ENCODE measurements around the gene PRTFDC1. TPM values are rescaled to one million over a fixed set of nuclear protein-coding genes. Genes with fewer than 3 reads are reported as not detected.
A peak's percentile ranks its signal among the peaks of the same experiment; 100 is the strongest.

PRTFDC1 gene
- total and polyA plus RNA-seq, 2 donors (not counting 3 experiments of a cell fraction or from before 2014, with no cell fraction given), result 22.0 to 27.0 TPM

DNA sequence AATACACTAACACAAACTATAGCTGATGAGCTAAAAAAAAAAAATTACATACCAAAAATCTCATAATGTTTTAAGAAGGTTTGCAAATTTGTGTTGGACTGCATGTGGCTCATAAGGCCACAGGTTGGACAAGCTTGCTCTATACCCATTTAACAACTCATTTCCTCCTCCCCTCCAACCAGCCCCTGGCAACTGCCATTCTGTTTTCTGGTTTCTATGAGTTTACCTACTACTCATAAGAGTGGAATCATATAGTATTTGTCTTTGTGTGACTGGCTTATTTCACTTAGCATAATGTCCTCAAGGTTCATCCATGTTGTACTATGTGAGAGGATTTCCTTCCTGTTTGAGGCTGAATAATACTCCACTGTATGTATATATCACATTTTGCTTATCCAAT lies 128.3 kb downstream of the PRTFDC1 start:
- H2AFZ ChIP-seq (ENCODE audit: low read depth, low read length), result no peak overlapping the region
- no peak overlapping the region for H3K4me3 ChIP-seq (replicated peaks in 1 of 3; ENCODE audit: insufficient read depth in 1 of 3, low read depth in 1 of 3, low read length in 3 of 3)
- H3K79me2 ChIP-seq (ENCODE audit: control insufficient read depth, insufficient read depth, low read length), result no peaks in the 10 kb centered on the region
- no peak overlapping the region for H3K9ac ChIP-seq (replicated peaks; ENCODE audit: extremely low read depth, insufficient read depth, low read length)
- no peaks in the 10 kb centered on the region for H4K20me1 ChIP-seq (replicated peaks; ENCODE audit: control insufficient read depth, extremely low read depth, insufficient read depth, low read length)
- H3K27me3 ChIP-seq (ENCODE audit: control insufficient read depth in 2 of 2, insufficient read depth in 2 of 2, low read length in 2 of 2), result no peaks in the 10 kb centered on the region
- no peaks in the 10 kb centered on the region for H3K9me3 ChIP-seq (replicated peaks; ENCODE audit: control insufficient read depth, insufficient read depth, low read length)
- no peak for TF ChIP-seq FOS (IDR thresholded peaks at IDR 0.05; ENCODE audit: borderline replicate concordance, insufficient read depth, low read length)
- no peak for TF ChIP-seq POLR2AphosphoS5 (IDR thresholded peaks at IDR 0.05; ENCODE audit: insufficient read depth, low read depth, low read length)
- no peak for TF ChIP-seq MYC (IDR thresholded peaks at IDR 0.05; ENCODE audit: low read depth, low read length)
- no peak for TF ChIP-seq JUN (IDR thresholded peaks at IDR 0.05; ENCODE audit: borderline replicate concordance, insufficient read depth, insufficient read length, low read depth)
- no peak for TF ChIP-seq GATA2 (IDR thresholded peaks at IDR 0.05; ENCODE audit: insufficient read depth, insufficient read length, low read depth, low read length)
- TF ChIP-seq, protein P1, sequence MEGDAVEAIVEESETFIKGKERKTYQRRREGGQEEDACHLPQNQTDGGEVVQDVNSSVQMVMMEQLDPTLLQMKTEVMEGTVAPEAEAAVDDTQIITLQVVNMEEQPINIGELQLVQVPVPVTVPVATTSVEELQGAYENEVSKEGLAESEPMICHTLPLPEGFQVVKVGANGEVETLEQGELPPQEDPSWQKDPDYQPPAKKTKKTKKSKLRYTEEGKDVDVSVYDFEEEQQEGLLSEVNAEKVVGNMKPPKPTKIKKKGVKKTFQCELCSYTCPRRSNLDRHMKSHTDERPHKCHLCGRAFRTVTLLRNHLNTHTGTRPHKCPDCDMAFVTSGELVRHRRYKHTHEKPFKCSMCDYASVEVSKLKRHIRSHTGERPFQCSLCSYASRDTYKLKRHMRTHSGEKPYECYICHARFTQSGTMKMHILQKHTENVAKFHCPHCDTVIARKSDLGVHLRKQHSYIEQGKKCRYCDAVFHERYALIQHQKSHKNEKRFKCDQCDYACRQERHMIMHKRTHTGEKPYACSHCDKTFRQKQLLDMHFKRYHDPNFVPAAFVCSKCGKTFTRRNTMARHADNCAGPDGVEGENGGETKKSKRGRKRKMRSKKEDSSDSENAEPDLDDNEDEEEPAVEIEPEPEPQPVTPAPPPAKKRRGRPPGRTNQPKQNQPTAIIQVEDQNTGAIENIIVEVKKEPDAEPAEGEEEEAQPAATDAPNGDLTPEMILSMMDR (IDR thresholded peaks at IDR 0.05; ENCODE audit: extremely low read depth in 1 of 2, insufficient read depth in 1 of 2, low read depth in 1 of 2, low read length in 2 of 2), result no peak
- no peak for TF ChIP-seq POLR2A (IDR thresholded peaks at IDR 0.05; ENCODE audit: low read depth, low read length)
- TF ChIP-seq EZH2 (IDR thresholded peaks at IDR 0.05; ENCODE audit: borderline replicate concordance, low read depth, low read length, severe bottlenecking), result no peak
- TF ChIP-seq, protein P2, sequence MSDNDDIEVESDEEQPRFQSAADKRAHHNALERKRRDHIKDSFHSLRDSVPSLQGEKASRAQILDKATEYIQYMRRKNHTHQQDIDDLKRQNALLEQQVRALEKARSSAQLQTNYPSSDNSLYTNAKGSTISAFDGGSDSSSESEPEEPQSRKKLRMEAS (IDR thresholded peaks at IDR 0.05; ENCODE audit: insufficient read depth, insufficient read length), result no peak
- dilution Hi-C loops (cut with MboI; ENCODE audit: extremely low pct_ligation_motif_present, low sequenced_read_pairs) (no loop called here), intact Hi-C loops (cut with micrococcal nuclease) (no loop called here)
- FAIRE-seq (peak; percentile 50), DNase-seq (ENCODE audit: low read depth, low spot score) (peak; percentile 30)
- CTCF ChIA-PET, result interaction anchor here (1.0 kb wide), 1 partner anchor 162 kb away, joined by 3 read pairs; no protein-coding TSS in a partner anchor
- peaks cover 8% of the 10 kb centered on the region for H3K4me1 ChIP-seq (ENCODE audit: control insufficient read depth, extremely low read depth, insufficient read depth, low read length)
- no peak overlapping the region for H3K4me2 ChIP-seq (ENCODE audit: insufficient read depth, low read length)
- POLR2A ChIA-PET, result no interaction called here
- no peak overlapping the region for H3K27ac ChIP-seq (ENCODE audit: insufficient read depth, low read depth, low read length)
- H3K9me1 ChIP-seq (replicated peaks; ENCODE audit: control insufficient read depth, extremely low read depth, insufficient read depth, low read length), result no peaks in the 10 kb centered on the region
- no TSS peak for BruUV-seq (replicated peaks)
- H3K36me3 ChIP-seq (ENCODE audit: control insufficient read depth in 2 of 2, extremely low read depth in 1 of 2, insufficient read depth in 2 of 2, low read length in 2 of 2), result no peaks in the 10 kb centered on the region

Measured in endothelial cell of umbilical vein (primary cell).